ENCODE measurements around the gene SIRT7. TPM values are rescaled to one million over a fixed set of nuclear protein-coding genes. Genes with fewer than 3 reads are reported as not detected.
A peak's percentile ranks its signal among the peaks of the same experiment; 100 is the strongest.

The SIRT7 gene
- polyA plus RNA-seq, 1 donor from 2014 or later, result 44.5 TPM

- Histone ChIP-seq H3K4me2 (ENCODE audit: low read length) (peak overlapping the region; percentile 73), H3K9ac (ENCODE audit: low read length) (peak overlapping the region; percentile 68), H3K79me2 (replicated peaks; ENCODE audit: insufficient read depth, low read length) (peaks cover 23% of the 10 kb centered on the region), H2AFZ (ENCODE audit: low read depth, low read length) (no peak overlapping the region), H3K27ac (ENCODE audit: low read length) (no peak overlapping the region), H3K36me3 (ENCODE audit: insufficient read depth, low read length) (no peaks in the 10 kb centered on the region), H3K9me3 (ENCODE audit: low read length) (no peaks in the 10 kb centered on the region), H3K9me2 (ENCODE audit: insufficient read depth, low read length) (no peaks in the 10 kb centered on the region), H3F3A (ENCODE audit: insufficient read depth, low read length, poor library complexity, severe bottlenecking) (no peaks in the 10 kb centered on the region), H3K27me3 (ENCODE audit: insufficient read depth, low read depth, low read length) (no peaks in the 10 kb centered on the region), H4K20me1 (ENCODE audit: insufficient read depth) (no peaks in the 10 kb centered on the region), H3K4me3 (ENCODE audit: low read length) (peak overlapping the region; percentile 72)
- TF ChIP-seq MXI1 (conservative IDR thresholded peaks at IDR 0.05; ENCODE audit: poor library complexity, severe bottlenecking), result no peak
- TF ChIP-seq REST (IDR thresholded peaks at IDR 0.05; ENCODE audit: borderline replicate concordance), result no peak
- TF ChIP-seq POLR2AphosphoS5 (IDR thresholded peaks at IDR 0.05), result no peak
- TF ChIP-seq EP300 (conservative IDR thresholded peaks at IDR 0.05; ENCODE audit: poor library complexity, severe bottlenecking), result no peak
- no peak for TF ChIP-seq TAF1 (IDR thresholded peaks at IDR 0.05; ENCODE audit: low read depth)
- TF ChIP-seq EZH2 (IDR thresholded peaks at IDR 0.05; ENCODE audit: borderline replicate concordance, insufficient read depth, low read length, poor library complexity, severe bottlenecking), result no peak
- no peak for TF ChIP-seq CTCF (IDR thresholded peaks at IDR 0.05; ENCODE audit: poor library complexity, severe bottlenecking)
These were observed 8.0 kb upstream of the SIRT7 start for GRCh38 chr17:81925860-81926450.

DNA sequence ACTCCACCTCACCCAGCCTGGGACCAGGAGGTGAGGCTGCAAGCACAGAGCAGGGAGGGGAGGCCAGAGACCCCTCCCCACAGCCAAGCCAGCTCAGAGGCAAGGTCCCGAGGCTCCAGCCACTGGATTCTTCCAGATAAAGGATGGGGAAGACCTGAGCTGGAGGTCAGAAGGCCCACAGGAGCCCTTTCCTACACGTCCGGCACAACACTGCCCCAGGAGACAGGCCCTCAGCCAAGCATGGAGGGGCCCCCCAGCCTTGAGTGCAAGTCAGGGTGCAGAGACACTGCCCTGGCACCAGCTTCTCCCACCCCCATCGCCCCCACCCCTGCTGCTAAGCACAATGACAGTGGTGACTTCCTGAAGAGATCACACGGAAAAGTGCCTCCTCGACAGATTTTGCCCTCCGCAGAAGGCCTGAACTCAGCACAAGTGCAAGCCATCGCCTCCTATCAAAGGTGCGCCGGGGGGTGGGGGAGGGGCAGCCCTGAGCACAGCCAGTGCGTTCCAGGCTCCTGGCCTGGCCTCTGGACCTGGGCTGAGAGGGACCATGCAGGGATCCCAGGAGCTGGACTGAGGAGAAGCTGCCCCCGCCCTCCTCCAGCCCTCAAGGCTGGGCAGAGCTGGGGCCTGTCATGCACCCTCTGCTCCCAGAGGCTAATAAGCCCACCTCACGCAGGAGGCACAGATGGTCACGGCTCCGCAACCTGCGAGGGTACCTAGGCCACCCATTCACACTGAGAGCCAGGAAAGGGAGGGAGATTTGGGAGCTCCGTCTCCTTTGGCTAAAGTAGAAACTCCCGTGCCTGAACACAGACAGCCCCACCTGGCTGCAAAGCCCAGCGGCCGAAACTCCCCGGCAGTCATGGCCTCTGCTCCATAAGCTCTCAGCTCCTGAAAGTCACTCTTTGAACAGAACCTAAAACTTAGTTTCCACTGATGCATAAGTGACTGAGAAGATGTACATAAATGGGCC lies 6.9 kb upstream of the SIRT7 start:
- H4K20me1 ChIP-seq (ENCODE audit: insufficient read depth), result no peaks in the 10 kb centered on the region
- H3K9me2 ChIP-seq (ENCODE audit: insufficient read depth, low read length), result no peaks in the 10 kb centered on the region
- no peaks in the 10 kb centered on the region for H3K36me3 ChIP-seq (ENCODE audit: insufficient read depth, low read length)
- no peak overlapping the region for H3K4me3 ChIP-seq (ENCODE audit: low read length)
- TF ChIP-seq MXI1 (conservative IDR thresholded peaks at IDR 0.05; ENCODE audit: poor library complexity, severe bottlenecking), result no peak
- TF ChIP-seq SMC3 (conservative IDR thresholded peaks at IDR 0.05; ENCODE audit: poor library complexity), result no peak
- TF ChIP-seq CTCF (IDR thresholded peaks at IDR 0.05; ENCODE audit: poor library complexity, severe bottlenecking), result no peak
- no peak for TF ChIP-seq EP300 (conservative IDR thresholded peaks at IDR 0.05; ENCODE audit: poor library complexity, severe bottlenecking)
- TF ChIP-seq TAF1 (IDR thresholded peaks at IDR 0.05; ENCODE audit: low read depth), result no peak
- TF ChIP-seq POLR2AphosphoS5 (IDR thresholded peaks at IDR 0.05), result no peak
- no peak for TF ChIP-seq EZH2 (IDR thresholded peaks at IDR 0.05; ENCODE audit: borderline replicate concordance, insufficient read depth, low read length, poor library complexity, severe bottlenecking)
- TF ChIP-seq RAD21 (conservative IDR thresholded peaks at IDR 0.05), result no peak
- TF ChIP-seq REST (IDR thresholded peaks at IDR 0.05; ENCODE audit: borderline replicate concordance), result no peak
- no peak overlapping the region for H3K4me2 ChIP-seq (ENCODE audit: low read length)
- no peaks in the 10 kb centered on the region for H3F3A ChIP-seq (ENCODE audit: insufficient read depth, low read length, poor library complexity, severe bottlenecking)
- H3K9me3 ChIP-seq (ENCODE audit: low read length), result no peaks in the 10 kb centered on the region
- H2AFZ ChIP-seq (ENCODE audit: low read depth, low read length), result no peak overlapping the region
- no peaks in the 10 kb centered on the region for H3K27me3 ChIP-seq (ENCODE audit: insufficient read depth, low read depth, low read length)
- no peak overlapping the region for H3K27ac ChIP-seq (ENCODE audit: low read length)
- no peak overlapping the region for H3K9ac ChIP-seq (ENCODE audit: low read length)
- peaks cover 23% of the 10 kb centered on the region for H3K79me2 ChIP-seq (replicated peaks; ENCODE audit: insufficient read depth, low read length)
